Measurements from ENCODE around the gene CACNA2D3.

GRCh38 chr3:54283470-54283869, 161.1 kb downstream of the CACNA2D3 start:
- TF ChIP-seq, protein P1, sequence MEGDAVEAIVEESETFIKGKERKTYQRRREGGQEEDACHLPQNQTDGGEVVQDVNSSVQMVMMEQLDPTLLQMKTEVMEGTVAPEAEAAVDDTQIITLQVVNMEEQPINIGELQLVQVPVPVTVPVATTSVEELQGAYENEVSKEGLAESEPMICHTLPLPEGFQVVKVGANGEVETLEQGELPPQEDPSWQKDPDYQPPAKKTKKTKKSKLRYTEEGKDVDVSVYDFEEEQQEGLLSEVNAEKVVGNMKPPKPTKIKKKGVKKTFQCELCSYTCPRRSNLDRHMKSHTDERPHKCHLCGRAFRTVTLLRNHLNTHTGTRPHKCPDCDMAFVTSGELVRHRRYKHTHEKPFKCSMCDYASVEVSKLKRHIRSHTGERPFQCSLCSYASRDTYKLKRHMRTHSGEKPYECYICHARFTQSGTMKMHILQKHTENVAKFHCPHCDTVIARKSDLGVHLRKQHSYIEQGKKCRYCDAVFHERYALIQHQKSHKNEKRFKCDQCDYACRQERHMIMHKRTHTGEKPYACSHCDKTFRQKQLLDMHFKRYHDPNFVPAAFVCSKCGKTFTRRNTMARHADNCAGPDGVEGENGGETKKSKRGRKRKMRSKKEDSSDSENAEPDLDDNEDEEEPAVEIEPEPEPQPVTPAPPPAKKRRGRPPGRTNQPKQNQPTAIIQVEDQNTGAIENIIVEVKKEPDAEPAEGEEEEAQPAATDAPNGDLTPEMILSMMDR (conservative IDR thresholded peaks at IDR 0.05), result no peak
- TF ChIP-seq EZH2 (IDR thresholded peaks at IDR 0.05; ENCODE audit: low read depth), result no peak

All from PC-9 (cell line).